ENCODE data around the gene HTR6.

DNA sequence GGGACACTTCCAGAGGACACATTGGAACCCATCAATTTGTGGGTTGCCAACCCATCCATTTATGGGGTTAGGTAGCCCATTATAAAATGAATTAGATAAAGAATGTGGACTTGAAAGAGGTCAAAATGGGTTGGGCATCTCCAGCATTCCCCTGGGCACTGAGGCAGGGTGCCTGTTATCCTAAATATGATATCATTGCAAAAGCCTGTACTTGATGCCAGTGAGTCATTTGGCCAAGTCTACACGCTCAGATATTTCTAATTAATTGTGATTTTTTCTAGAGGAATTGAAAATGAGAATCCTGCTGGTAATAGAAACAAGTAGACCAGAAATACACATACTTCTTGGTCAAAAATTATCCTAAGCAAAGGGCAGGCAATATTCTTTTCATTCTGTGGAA, 42.5 kb upstream of the HTR6 start:
- TF ChIP-seq, protein P1, sequence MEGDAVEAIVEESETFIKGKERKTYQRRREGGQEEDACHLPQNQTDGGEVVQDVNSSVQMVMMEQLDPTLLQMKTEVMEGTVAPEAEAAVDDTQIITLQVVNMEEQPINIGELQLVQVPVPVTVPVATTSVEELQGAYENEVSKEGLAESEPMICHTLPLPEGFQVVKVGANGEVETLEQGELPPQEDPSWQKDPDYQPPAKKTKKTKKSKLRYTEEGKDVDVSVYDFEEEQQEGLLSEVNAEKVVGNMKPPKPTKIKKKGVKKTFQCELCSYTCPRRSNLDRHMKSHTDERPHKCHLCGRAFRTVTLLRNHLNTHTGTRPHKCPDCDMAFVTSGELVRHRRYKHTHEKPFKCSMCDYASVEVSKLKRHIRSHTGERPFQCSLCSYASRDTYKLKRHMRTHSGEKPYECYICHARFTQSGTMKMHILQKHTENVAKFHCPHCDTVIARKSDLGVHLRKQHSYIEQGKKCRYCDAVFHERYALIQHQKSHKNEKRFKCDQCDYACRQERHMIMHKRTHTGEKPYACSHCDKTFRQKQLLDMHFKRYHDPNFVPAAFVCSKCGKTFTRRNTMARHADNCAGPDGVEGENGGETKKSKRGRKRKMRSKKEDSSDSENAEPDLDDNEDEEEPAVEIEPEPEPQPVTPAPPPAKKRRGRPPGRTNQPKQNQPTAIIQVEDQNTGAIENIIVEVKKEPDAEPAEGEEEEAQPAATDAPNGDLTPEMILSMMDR (IDR thresholded peaks at IDR 0.05): no peak
- TF ChIP-seq POLR2A (IDR thresholded peaks at IDR 0.05) (no peak), EP300 (IDR thresholded peaks at IDR 0.05) (no peak)

Data from suprapubic skin (tissue), 3 donors.